Upper lobe of left lung (tissue), 4 donors: ENCODE measurements around the gene DCUN1D5.

Experiments
- POLR2A ChIP-seq, 4 donors: fragments of 450-650 bp; IDR thresholded peaks; one replicate each; pipeline ENCODE4 v1.5.1; 2016 to 2017; ENCODE audit warnings: antibody characterized with exemption in 4 of 4, mild to moderate bottlenecking in 2 of 4
- POLR2AphosphoS5 ChIP-seq, 2 donors: sonication (generic); formaldehyde crosslinking; IDR thresholded peaks; one replicate each; pipeline ENCODE4 v1.5.1; 2017; ENCODE audit warnings: antibody characterized with exemption in 2 of 2
- TF ChIP-seq, protein P1 (sequence below), 6 experiments: fragments of 450-650 bp in 4 of 6; fragments of 200-600 bp in 2 of 6; sonication (generic) in 2 of 6; IDR thresholded peaks; one replicate each; pipeline ENCODE4 v1.5.1; 2016 to 2019; ENCODE audit warnings: antibody characterized with exemption in 6 of 6

DNA sequence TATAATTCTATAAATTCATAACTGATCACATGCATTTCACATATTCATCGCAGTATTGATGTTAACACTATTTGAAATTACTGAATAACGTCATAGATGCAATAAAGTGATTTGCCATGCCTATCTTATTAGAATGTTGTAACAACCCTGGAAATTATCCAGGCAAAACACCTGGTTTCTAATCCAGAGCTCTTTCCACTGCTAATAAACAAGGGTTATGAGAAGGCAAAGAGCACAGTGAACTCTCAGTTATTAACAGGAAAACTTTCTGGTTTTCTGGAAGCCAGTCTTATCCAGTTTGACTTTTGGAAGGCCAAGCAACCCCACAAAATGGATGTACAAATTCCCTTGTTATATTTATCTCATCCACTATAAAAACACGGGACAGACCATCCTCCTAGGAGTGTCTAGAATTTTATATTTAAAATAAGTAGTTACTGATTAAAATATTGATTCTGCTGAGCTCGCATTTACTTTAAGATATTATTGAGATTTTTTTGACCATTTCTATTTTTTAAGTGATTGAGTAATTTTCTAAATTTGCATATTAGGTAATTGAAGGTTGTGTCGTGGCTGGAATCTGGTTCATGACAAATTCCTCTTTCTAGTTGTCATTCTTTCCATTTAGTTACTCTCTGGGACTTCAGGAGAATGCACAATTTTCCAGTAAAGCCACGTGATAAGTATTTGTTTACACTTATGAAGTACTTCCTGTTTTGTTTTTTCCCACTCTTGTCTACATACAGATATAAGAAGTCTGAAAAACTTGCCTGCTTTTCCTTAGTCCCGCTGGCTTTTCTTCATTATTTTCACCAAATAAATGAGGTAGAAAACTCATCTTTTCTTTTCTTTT, 47.9 kb downstream of the DCUN1D5 start:
- TF ChIP-seq, protein P1, sequence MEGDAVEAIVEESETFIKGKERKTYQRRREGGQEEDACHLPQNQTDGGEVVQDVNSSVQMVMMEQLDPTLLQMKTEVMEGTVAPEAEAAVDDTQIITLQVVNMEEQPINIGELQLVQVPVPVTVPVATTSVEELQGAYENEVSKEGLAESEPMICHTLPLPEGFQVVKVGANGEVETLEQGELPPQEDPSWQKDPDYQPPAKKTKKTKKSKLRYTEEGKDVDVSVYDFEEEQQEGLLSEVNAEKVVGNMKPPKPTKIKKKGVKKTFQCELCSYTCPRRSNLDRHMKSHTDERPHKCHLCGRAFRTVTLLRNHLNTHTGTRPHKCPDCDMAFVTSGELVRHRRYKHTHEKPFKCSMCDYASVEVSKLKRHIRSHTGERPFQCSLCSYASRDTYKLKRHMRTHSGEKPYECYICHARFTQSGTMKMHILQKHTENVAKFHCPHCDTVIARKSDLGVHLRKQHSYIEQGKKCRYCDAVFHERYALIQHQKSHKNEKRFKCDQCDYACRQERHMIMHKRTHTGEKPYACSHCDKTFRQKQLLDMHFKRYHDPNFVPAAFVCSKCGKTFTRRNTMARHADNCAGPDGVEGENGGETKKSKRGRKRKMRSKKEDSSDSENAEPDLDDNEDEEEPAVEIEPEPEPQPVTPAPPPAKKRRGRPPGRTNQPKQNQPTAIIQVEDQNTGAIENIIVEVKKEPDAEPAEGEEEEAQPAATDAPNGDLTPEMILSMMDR (IDR thresholded peaks at IDR 0.05) = no peak
- no peak for TF ChIP-seq POLR2AphosphoS5 (IDR thresholded peaks at IDR 0.05)
- TF ChIP-seq POLR2A (IDR thresholded peaks at IDR 0.05) = no peak
